Neural cell (in vitro differentiated cells): ENCODE results near the gene RSRC1. TPM values are rescaled to one million over a fixed set of nuclear protein-coding genes. Genes with fewer than 3 reads are reported as not detected.

Experiments
- H2AFZ ChIP-seq: fragments of 200-600, 300-800 bp; sonication (generic), shearing (Covaris generic); 2 replicates; pipeline ENCODE4 v1.6.0; 2014; ENCODE audit warnings: low read depth, mild to moderate bottlenecking, antibody characterized with exemption, low read length, moderate library complexity
- H3F3A ChIP-seq: fragments of 200-600 bp; shearing (Covaris generic); 2 replicates; pipeline ENCODE4 v1.6.1; 2016; ENCODE audit warnings: mild to moderate bottlenecking, moderate library complexity, mixed read lengths, antibody characterized with exemption, low read length; ENCODE audit not compliant: insufficient read depth, poor library complexity, severe bottlenecking
- H3K27ac ChIP-seq: fragments of 200-600, 300-800 bp; sonication (generic), shearing (Covaris generic); 2 replicates; pipeline ENCODE4 v1.5.1; 2014; ENCODE audit warnings: mild to moderate bottlenecking, low read length, moderate library complexity
- H3K27me3 ChIP-seq: fragments of 300-800, 200-600 bp; sonication (generic), shearing (Covaris generic); 2 replicates; pipeline ENCODE4 v1.6.0; 2014; ENCODE audit warnings: mild to moderate bottlenecking, low read depth, low read length, moderate library complexity; ENCODE audit not compliant: insufficient read depth
- H3K36me3 ChIP-seq: fragments of 300-800, 200-600 bp; sonication (generic), shearing (Covaris generic); 2 replicates; pipeline ENCODE4 v1.5.1; 2014; ENCODE audit warnings: mild to moderate bottlenecking, antibody characterized with exemption, low read length, moderate library complexity; ENCODE audit not compliant: insufficient read depth
- H3K4me2 ChIP-seq: fragments of 300-800, 200-600 bp; sonication (generic), shearing (Covaris generic); 2 replicates; pipeline ENCODE4 v1.6.0; 2014; ENCODE audit warnings: mild to moderate bottlenecking, low read length
- H3K4me3 ChIP-seq: fragments of 300-800, 200-600 bp; sonication (generic), shearing (Covaris generic); 2 replicates; pipeline ENCODE4 v1.5.1; 2014; ENCODE audit warnings: mild to moderate bottlenecking, low read length, moderate library complexity
- H3K79me2 ChIP-seq: fragments of 200-600 bp; shearing (Covaris generic); replicated peaks from 2 replicates; pipeline ENCODE4 v1.6.0; 2014; ENCODE audit warnings: mild to moderate bottlenecking, low read length, moderate library complexity; ENCODE audit not compliant: insufficient read depth
- H3K9ac ChIP-seq: fragments of 300-800, 200-600 bp; sonication (generic), shearing (Covaris generic); 2 replicates; pipeline ENCODE4 v1.6.1; 2016; ENCODE audit warnings: mild to moderate bottlenecking, low read length, mixed read lengths
- H3K9me2 ChIP-seq: fragments of 200-600 bp; shearing (Covaris generic); 2 replicates; pipeline ENCODE4 v1.6.1; 2016; ENCODE audit warnings: mild to moderate bottlenecking, low read length, mixed read lengths; ENCODE audit not compliant: insufficient read depth
- H3K9me3 ChIP-seq: fragments of 200-600, 300-800 bp; sonication (generic), shearing (Covaris generic); 2 replicates; pipeline ENCODE4 v1.6.1; 2016; ENCODE audit warnings: mild to moderate bottlenecking, mixed run types, low read length, moderate library complexity, mixed read lengths
- H4K20me1 ChIP-seq: fragments of 200-600 bp; shearing (Covaris generic); 2 replicates; pipeline ENCODE4 v1.6.1; 2016; ENCODE audit warnings: mild to moderate bottlenecking, mixed run types; ENCODE audit not compliant: insufficient read depth
- EP300 ChIP-seq: fragments of 450-650 bp; conservative IDR thresholded peaks from 2 replicates; pipeline ENCODE4 v1.6.1; 2014; ENCODE audit warnings: antibody characterized with exemption, mild to moderate bottlenecking, moderate library complexity; ENCODE audit not compliant: poor library complexity, severe bottlenecking
- EZH2 ChIP-seq: fragments of 200-600, 300-800 bp; shearing (Covaris generic), sonication (generic); IDR thresholded peaks from 2 replicates; pipeline ENCODE4 v1.6.1; 2014; ENCODE audit warnings: antibody characterized with exemption, low read length, borderline replicate concordance, mild to moderate bottlenecking; ENCODE audit not compliant: insufficient read depth, poor library complexity, severe bottlenecking
- MXI1 ChIP-seq: fragments of 450-650 bp; conservative IDR thresholded peaks from 2 replicates; pipeline ENCODE4 v1.6.1; 2014; ENCODE audit warnings: antibody characterized with exemption, mild to moderate bottlenecking; ENCODE audit not compliant: poor library complexity, severe bottlenecking
- POLR2AphosphoS5 ChIP-seq: IDR thresholded peaks from 2 replicates; pipeline ENCODE4 v1.6.1; 2012
- RAD21 ChIP-seq: fragments of 450-650 bp; conservative IDR thresholded peaks from 2 replicates; pipeline ENCODE4 v1.6.1; 2014; ENCODE audit warnings: antibody characterized with exemption, mild to moderate bottlenecking, moderate library complexity
- SMC3 ChIP-seq: fragments of 450-650 bp; conservative IDR thresholded peaks from 2 replicates; pipeline ENCODE4 v1.6.1; 2014; ENCODE audit warnings: antibody characterized with exemption, mild to moderate bottlenecking, moderate library complexity; ENCODE audit not compliant: poor library complexity
- TAF1 ChIP-seq: IDR thresholded peaks from 2 replicates; pipeline ENCODE4 v1.6.1; 2012; ENCODE audit warnings: low read depth
- polyA plus RNA-seq: library from polyadenylated mRNA; depleted of rRNA; stranded (reverse); fragments of >200 nt; gene quantifications from 2 replicates; pipeline ENCODE4 v1.2.3, GENCODE V29; 2014
- TF ChIP-seq, protein P1 (sequence below): IDR thresholded peaks from 2 replicates; pipeline ENCODE4 v1.6.1; 2012; ENCODE audit warnings: borderline replicate concordance
- TF ChIP-seq, protein P2 (sequence below): fragments of 450-650 bp; IDR thresholded peaks from 2 replicates; pipeline ENCODE4 v1.5.1; 2014; ENCODE audit warnings: antibody characterized with exemption, mild to moderate bottlenecking, moderate library complexity; ENCODE audit not compliant: poor library complexity, severe bottlenecking

The RSRC1 gene
- polyA plus RNA-seq, 1 donor from 2014 or later = 28.1 TPM

DNA sequence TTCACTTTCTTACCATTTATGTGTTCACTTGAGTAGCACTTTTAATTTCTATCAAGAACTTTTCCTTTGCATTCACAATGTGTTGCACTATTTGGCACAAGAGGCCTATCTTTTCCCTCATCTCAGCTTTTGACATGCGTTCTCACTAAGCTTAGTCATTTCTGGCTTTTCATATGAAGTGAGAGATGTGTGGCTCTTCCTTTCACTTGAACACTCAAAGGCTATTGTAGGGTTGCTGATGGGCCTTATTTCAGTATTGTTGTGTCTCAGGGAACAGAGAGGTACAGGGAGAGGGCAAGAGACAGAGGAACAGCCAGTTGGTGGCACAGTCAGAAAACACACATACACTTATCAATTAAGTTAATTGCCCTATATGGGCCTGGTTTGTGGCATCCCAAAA lies 333.7 kb downstream of the RSRC1 start:
- Histone ChIP-seq H3K4me2 (no peak overlapping the region), H3K79me2 (no peaks in the 10 kb centered on the region), H3K27me3 (no peaks in the 10 kb centered on the region), H3K9ac (no peak overlapping the region), H3F3A (no peaks in the 10 kb centered on the region), H2AFZ (no peak overlapping the region), H3K9me2 (no peaks in the 10 kb centered on the region), H3K9me3 (no peaks in the 10 kb centered on the region), H3K4me3 (no peak overlapping the region), H4K20me1 (no peaks in the 10 kb centered on the region), H3K27ac (no peak overlapping the region), H3K36me3 (no peaks in the 10 kb centered on the region)
- TF ChIP-seq POLR2AphosphoS5 (no peak), EP300 (no peak)
- TF ChIP-seq, protein P1, sequence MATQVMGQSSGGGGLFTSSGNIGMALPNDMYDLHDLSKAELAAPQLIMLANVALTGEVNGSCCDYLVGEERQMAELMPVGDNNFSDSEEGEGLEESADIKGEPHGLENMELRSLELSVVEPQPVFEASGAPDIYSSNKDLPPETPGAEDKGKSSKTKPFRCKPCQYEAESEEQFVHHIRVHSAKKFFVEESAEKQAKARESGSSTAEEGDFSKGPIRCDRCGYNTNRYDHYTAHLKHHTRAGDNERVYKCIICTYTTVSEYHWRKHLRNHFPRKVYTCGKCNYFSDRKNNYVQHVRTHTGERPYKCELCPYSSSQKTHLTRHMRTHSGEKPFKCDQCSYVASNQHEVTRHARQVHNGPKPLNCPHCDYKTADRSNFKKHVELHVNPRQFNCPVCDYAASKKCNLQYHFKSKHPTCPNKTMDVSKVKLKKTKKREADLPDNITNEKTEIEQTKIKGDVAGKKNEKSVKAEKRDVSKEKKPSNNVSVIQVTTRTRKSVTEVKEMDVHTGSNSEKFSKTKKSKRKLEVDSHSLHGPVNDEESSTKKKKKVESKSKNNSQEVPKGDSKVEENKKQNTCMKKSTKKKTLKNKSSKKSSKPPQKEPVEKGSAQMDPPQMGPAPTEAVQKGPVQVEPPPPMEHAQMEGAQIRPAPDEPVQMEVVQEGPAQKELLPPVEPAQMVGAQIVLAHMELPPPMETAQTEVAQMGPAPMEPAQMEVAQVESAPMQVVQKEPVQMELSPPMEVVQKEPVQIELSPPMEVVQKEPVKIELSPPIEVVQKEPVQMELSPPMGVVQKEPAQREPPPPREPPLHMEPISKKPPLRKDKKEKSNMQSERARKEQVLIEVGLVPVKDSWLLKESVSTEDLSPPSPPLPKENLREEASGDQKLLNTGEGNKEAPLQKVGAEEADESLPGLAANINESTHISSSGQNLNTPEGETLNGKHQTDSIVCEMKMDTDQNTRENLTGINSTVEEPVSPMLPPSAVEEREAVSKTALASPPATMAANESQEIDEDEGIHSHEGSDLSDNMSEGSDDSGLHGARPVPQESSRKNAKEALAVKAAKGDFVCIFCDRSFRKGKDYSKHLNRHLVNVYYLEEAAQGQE = no peak

DNA sequence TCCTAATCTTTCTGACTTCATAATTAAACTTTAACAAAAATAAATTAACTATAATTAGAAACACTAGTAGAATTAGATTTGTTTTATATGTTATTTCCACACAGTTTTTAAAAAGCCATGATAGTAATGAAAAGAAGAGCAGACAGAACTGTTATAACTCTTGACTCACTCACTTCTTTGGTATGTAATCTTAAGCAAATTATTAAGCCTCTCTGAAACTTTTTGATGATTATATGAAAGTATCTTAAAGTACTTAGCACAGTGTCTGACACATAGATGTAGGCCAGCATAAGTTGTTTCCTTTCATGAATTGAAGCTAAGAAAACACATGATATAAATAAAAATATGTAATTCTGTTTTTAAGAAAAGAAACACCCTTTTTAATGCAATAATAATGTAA lies 337.5 kb downstream of the RSRC1 start:
- H3K4me2 ChIP-seq = no peak overlapping the region

DNA sequence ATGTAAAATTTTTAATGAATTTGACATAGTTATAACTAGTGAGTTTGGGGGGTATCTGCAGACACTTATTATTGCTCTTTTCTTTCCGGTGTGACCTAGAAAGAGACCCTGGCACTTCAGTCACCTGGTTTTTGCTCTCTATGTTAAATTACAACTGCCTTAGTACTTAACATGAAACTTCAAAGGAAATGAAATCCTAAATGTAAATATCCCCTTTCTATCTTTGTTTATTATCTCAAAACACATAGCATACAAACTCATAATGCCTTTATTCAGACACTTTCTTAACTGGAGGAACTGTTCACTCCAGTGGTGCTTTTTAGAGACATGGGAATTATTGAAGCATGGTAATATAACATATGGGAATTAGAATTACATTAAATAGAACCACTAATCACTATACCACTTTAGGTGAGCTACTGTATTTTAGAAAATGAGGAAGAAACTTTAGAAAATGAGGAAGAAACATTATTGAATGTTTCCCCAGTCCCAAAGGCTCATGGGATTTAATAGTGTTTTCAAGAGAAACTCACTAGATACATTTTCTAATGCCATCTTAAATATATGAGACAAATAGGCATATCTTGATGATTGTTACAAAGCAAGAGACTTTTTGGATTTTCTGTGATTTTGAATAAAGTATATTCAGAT lies 341.6 kb downstream of the RSRC1 start:
- Histone ChIP-seq H3K27ac (no peak overlapping the region), H3K79me2 (no peaks in the 10 kb centered on the region), H3K9me2 (no peaks in the 10 kb centered on the region), H3K9me3 (no peaks in the 10 kb centered on the region), H2AFZ (no peak overlapping the region), H3K36me3 (no peaks in the 10 kb centered on the region), H3K4me3 (no peak overlapping the region), H3K9ac (no peak overlapping the region), H4K20me1 (no peaks in the 10 kb centered on the region), H3F3A (no peaks in the 10 kb centered on the region), H3K27me3 (no peaks in the 10 kb centered on the region), H3K4me2 (no peak overlapping the region)
- TF ChIP-seq POLR2AphosphoS5 (no peak), SMC3 (no peak), RAD21 (no peak), EZH2 (no peak), TAF1 (no peak), MXI1 (no peak)
- TF ChIP-seq, protein P2, sequence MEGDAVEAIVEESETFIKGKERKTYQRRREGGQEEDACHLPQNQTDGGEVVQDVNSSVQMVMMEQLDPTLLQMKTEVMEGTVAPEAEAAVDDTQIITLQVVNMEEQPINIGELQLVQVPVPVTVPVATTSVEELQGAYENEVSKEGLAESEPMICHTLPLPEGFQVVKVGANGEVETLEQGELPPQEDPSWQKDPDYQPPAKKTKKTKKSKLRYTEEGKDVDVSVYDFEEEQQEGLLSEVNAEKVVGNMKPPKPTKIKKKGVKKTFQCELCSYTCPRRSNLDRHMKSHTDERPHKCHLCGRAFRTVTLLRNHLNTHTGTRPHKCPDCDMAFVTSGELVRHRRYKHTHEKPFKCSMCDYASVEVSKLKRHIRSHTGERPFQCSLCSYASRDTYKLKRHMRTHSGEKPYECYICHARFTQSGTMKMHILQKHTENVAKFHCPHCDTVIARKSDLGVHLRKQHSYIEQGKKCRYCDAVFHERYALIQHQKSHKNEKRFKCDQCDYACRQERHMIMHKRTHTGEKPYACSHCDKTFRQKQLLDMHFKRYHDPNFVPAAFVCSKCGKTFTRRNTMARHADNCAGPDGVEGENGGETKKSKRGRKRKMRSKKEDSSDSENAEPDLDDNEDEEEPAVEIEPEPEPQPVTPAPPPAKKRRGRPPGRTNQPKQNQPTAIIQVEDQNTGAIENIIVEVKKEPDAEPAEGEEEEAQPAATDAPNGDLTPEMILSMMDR = no peak
- TF ChIP-seq, protein P1 = no peak

More for the DNA sequence above, 337.5 kb downstream of the RSRC1 start:
- no peaks in the 10 kb centered on the region for H3K27me3 ChIP-seq
- no peaks in the 10 kb centered on the region for H4K20me1 ChIP-seq
- H3K79me2 ChIP-seq = no peaks in the 10 kb centered on the region
- H3K4me3 ChIP-seq = no peak overlapping the region
- no peak for TF ChIP-seq EP300
- H3K9me3 ChIP-seq = no peaks in the 10 kb centered on the region
- H2AFZ ChIP-seq = no peak overlapping the region
- no peak overlapping the region for H3K27ac ChIP-seq
- no peaks in the 10 kb centered on the region for H3F3A ChIP-seq
- H3K36me3 ChIP-seq = no peaks in the 10 kb centered on the region
- no peak overlapping the region for H3K9ac ChIP-seq
- H3K9me2 ChIP-seq = no peaks in the 10 kb centered on the region
